ENCODE results near the gene GNAL.

The GNAL gene

GRCh38 chr18:11923450-11923849, 234.4 kb downstream of the GNAL start (continued):
- TF ChIP-seq, protein P1, sequence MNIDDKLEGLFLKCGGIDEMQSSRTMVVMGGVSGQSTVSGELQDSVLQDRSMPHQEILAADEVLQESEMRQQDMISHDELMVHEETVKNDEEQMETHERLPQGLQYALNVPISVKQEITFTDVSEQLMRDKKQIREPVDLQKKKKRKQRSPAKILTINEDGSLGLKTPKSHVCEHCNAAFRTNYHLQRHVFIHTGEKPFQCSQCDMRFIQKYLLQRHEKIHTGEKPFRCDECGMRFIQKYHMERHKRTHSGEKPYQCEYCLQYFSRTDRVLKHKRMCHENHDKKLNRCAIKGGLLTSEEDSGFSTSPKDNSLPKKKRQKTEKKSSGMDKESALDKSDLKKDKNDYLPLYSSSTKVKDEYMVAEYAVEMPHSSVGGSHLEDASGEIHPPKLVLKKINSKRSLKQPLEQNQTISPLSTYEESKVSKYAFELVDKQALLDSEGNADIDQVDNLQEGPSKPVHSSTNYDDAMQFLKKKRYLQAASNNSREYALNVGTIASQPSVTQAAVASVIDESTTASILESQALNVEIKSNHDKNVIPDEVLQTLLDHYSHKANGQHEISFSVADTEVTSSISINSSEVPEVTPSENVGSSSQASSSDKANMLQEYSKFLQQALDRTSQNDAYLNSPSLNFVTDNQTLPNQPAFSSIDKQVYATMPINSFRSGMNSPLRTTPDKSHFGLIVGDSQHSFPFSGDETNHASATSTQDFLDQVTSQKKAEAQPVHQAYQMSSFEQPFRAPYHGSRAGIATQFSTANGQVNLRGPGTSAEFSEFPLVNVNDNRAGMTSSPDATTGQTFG (tag by site-specific recombination; IDR thresholded peaks at IDR 0.05; ENCODE audit: borderline replicate concordance) = no peak
- no peak for TF ChIP-seq ZNF121 (tag by site-specific recombination; IDR thresholded peaks at IDR 0.05)
- no peak for TF ChIP-seq ZNF223 (tag by site-specific recombination; IDR thresholded peaks at IDR 0.05)

DNA sequence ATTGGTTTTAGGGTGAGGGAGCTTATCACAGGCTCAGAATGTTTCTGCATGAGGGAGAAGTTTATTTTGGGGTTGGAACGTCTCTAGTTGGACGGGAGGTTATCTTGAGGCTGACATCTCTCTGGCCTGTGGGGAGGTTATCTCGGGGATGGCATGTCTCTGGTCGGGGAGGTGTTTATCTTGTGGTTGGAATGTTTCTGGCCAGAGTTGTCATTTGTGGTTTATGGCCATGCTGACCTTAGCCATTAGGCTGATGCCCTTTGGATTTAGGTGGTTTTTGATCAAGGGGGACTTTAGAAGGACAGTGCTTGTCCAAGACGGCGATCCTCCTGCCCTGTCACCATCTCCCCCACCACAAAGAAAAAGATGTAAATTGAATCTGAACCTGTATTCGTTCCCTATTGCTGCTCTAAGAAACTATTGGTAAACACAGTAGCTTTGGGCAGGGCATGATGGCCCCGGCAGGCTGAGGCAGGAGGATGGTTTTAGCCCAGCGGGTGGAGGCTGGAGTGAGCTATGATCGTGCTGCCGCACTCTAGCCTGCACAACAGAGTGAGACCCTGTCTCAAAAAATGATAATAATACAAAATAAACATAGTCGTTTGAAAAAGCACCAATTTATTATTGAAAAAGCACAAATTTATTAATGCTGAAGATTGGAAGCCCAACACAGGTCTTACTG, 236.9 kb downstream of the GNAL start:
- H3K4me3 ChIP-seq (ENCODE audit: low read depth, low read length) = no peak overlapping the region
- no peak overlapping the region for H3K27ac ChIP-seq (ENCODE audit: extremely low read depth, low read depth, low read length)
- POLR2A ChIA-PET = no interaction called here
- TF ChIP-seq, protein P1 (tag by site-specific recombination; IDR thresholded peaks at IDR 0.05; ENCODE audit: borderline replicate concordance) = no peak
- no peak for TF ChIP-seq ZNF221 (tag by site-specific recombination; IDR thresholded peaks at IDR 0.05; ENCODE audit: borderline replicate concordance)
- no peak for TF ChIP-seq ZFHX2 (tag by site-specific recombination; conservative IDR thresholded peaks at IDR 0.05)
- TF ChIP-seq SP7 (tag by site-specific recombination; IDR thresholded peaks at IDR 0.05) = no peak
- TF ChIP-seq TSHZ1 (tag by site-specific recombination; IDR thresholded peaks at IDR 0.05; ENCODE audit: borderline replicate concordance) = no peak
- no peak for TF ChIP-seq ZNF561 (tag by site-specific recombination; IDR thresholded peaks at IDR 0.05; ENCODE audit: borderline replicate concordance)
- no peak for TF ChIP-seq ZNF174 (tag by site-specific recombination; IDR thresholded peaks at IDR 0.05)
- no peak for TF ChIP-seq ZNF777 (tag by site-specific recombination; IDR thresholded peaks at IDR 0.05; ENCODE audit: borderline replicate concordance)
- TF ChIP-seq, protein P2, sequence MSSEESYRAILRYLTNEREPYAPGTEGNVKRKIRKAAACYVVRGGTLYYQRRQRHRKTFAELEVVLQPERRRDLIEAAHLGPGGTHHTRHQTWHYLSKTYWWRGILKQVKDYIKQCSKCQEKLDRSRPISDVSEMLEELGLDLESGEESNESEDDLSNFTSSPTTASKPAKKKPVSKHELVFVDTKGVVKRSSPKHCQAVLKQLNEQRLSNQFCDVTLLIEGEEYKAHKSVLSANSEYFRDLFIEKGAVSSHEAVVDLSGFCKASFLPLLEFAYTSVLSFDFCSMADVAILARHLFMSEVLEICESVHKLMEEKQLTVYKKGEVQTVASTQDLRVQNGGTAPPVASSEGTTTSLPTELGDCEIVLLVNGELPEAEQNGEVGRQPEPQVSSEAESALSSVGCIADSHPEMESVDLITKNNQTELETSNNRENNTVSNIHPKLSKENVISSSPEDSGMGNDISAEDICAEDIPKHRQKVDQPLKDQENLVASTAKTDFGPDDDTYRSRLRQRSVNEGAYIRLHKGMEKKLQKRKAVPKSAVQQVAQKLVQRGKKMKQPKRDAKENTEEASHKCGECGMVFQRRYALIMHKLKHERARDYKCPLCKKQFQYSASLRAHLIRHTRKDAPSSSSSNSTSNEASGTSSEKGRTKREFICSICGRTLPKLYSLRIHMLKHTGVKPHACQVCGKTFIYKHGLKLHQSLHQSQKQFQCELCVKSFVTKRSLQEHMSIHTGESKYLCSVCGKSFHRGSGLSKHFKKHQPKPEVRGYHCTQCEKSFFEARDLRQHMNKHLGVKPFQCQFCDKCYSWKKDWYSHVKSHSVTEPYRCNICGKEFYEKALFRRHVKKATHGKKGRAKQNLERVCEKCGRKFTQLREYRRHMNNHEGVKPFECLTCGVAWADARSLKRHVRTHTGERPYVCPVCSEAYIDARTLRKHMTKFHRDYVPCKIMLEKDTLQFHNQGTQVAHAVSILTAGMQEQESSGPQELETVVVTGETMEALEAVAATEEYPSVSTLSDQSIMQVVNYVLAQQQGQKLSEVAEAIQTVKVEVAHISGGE (tag by site-specific recombination; conservative IDR thresholded peaks at IDR 0.05; ENCODE audit: low read depth) = no peak
- TF ChIP-seq, protein P3, sequence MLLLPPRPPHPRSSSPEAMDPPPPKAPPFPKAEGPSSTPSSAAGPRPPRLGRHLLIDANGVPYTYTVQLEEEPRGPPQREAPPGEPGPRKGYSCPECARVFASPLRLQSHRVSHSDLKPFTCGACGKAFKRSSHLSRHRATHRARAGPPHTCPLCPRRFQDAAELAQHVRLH (tag by site-specific recombination; IDR thresholded peaks at IDR 0.05) = no peak
- no peak for TF ChIP-seq ZNF768 (tag by site-specific recombination; IDR thresholded peaks at IDR 0.05)
- no peak for TF ChIP-seq ZEB2 (tag by site-specific recombination; IDR thresholded peaks at IDR 0.05)
- TF ChIP-seq ZNF629 (tag by site-specific recombination; IDR thresholded peaks at IDR 0.05) = no peak
- no peak for TF ChIP-seq FEZF1 (tag by site-specific recombination; IDR thresholded peaks at IDR 0.05)
- H3K9me3 ChIP-seq (ENCODE audit: control insufficient read depth, insufficient read depth, low read depth, low read length) = no peaks in the 10 kb centered on the region
- no peaks in the 10 kb centered on the region for H3K36me3 ChIP-seq (ENCODE audit: control insufficient read depth in 2 of 2, insufficient read depth in 1 of 2, low read length in 2 of 2)
- no peaks in the 10 kb centered on the region for H3K4me1 ChIP-seq (ENCODE audit: control insufficient read depth, insufficient read depth, low read length)
- CTCF ChIA-PET = interaction anchor here (1.8 to 8.0 kb wide), 3 partner anchors 12 to 69 kb away, joined by 5 to 87 read pairs (median 19); no protein-coding TSS in a partner anchor

Data from HEK293 (cell line).